HG03354 (cell line): ENCODE results near the gene MAP1LC3B.

Source experiments
- ATAC-seq: cut with Tn5 transposase; IDR thresholded peaks from one replicate; pipeline ENCODE4 v1.9.1; 2021; ENCODE audit warnings: mild to moderate bottlenecking; ENCODE audit not compliant: unreplicated experiment, poor library complexity, severe bottlenecking

MAP1LC3B gene

DNA sequence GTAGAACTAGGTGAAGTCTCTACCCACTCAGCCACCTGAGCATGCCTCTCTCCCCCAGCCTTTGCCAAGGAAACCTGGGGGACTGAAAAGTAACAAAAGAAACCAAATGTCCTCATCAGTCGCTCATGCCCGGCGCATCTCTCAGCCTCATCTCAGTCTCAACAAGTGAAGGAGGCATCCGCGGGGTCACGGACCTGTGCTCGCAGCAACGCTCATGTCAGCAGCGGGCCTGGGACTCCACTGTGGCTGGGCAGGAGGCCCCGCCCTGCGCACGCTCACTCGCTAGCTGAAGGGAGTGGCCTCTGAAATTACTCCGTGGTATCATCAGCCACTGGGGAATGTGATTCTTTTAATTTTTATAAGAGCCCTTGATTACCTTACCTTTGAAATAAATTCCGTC, 31.3 kb downstream of the MAP1LC3B start:
- ATAC-seq = no peak

DNA sequence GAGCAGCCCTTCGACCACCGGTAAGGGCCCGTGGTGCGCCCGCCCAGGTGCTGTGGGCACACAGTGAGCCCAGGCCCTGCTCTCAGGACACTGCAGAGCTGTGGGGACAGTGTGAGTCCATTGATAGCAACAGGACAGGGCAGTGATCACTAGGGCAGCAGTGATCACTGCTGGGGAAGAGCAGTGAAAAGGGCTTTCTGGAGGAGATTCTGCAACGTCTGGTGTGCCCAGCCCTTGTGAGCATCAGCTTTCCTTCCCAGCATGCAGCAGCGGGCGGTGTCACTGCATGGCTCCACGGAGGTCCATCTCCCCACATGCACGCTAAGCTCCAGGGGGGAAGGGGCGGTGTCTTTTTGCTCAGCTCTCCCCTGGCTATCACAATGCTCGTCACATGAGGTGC, 32.1 kb downstream of the MAP1LC3B start:
- ATAC-seq = no peak

DNA sequence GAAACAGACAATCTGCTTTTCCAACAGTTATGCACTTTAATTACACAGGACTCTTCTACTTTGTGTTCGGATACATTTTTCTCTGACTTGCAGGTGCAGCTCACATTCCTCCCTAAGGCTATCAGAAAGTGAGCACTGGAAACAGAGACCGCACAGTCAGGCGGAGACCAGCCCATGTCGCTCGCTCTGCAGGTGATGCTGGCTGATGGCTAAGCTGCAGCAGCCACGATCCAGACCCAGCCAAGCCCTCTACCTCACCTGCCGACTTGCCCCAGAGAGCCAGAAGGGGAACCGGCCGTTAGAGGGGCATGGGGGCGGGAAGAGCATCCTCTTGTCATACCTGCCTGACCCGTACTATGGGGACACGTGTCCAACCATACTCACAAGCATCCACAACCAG, 33.8 kb downstream of the MAP1LC3B start:
- ATAC-seq = no peak

DNA sequence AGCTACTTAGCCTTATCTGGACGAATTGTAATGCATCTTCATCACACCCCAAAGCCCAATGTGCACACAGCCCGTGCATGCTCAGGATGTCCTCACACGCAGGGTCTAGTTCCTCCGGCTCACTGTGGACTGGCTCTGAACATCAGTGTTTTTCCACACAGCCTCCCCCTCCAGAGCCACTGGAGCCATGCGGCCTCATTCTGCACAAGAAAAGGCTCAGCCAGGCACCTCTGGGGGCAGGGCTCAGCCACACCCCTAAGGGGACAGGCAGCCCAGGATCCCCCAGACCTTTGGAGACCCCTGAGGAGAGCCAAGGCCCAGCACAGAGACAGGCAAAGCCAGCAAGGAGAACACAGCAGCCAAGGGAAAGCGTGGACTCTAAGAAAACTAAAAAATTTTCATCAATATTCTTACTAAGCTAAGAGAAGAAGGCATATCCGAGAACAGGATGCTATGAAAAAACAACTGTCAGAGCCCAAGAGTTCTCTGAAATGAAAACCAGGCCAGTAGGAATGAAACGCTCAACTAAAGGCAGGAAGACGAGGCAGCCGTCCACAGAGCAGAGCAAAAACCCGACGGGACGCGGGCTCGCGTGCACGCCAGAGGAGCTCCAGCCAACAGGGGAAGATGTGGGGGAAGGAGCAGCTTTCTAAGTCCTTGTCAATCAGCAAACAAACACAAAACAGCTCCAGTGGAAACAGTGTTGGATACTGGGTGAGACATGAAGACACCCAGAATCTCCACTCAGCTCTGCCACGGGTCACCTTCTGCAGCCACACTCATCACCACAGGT, 34.5 kb downstream of the MAP1LC3B start:
- ATAC-seq = no peak

DNA sequence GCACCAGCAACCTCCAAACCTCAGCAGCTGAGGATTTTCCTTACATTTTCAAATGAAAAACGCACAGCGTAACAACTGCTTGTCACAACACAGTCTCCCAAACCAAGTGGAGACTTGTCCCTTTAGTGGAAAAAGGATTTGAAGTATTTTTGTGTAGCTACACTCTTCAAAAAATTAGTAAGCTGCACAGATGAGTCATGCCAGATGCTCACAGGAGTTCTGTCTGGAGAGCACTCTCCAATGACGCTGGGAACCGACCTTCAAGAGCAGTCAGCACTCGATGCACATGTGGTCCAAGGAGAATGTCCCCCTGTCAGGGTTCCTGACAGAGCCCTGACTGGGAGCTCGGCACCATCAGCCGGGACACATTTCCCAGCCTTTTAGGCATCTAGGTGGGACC, 39.8 kb downstream of the MAP1LC3B start:
- no peak for ATAC-seq

DNA sequence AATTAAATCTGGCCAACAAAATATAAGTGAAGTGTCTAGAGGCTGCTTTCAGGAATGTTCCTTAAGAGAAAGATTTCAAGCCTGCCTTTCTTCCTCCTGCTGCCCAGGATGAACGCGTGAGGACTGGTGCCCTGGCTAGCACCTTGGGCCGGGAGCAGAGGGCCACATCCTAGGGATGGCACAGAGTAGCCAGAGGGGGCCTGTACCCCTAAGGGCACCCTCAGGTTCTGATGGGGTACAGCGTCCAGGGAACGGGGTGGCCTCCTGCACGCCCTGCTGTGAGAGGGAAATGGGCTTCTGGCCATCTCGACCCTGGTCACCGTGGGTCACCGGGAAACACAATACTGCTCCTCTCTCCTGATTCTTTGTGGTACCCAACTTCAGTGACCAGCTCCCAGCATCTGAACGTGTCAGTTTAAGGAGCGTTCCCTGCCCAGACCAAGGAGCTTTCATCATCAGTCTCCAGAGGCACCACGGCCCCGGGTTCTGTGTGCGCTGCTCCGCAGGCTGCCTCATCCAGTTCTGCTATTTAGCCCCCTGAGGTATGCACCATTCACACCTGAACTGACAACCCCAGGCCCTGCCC, 40.3 kb downstream of the MAP1LC3B start:
- ATAC-seq = no peak

DNA sequence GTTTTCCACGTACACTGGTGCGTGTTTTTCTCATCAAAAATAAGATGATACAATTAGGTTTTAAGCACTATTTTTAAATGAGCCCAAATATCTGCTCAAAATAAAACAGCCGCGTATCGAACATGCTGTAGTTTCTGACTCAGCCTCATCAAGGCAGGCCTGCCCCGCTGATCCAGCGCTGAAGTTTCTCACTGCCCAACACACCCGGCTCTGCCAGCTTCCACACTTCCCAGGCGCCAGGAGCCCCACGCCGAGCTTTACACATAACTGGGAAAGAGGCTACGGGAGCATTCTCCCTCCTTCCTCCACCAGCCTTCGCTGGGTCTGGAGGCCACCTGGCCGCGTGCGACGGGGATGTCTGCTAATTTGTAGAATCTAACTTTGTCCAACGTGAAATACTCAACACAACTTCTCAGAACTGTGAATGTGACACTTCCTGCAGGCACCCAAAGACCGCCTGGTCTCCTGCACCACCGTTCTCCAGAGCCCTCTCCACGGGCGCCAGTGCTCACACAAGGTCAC, 42.1 kb downstream of the MAP1LC3B start:
- ATAC-seq = no peak

DNA sequence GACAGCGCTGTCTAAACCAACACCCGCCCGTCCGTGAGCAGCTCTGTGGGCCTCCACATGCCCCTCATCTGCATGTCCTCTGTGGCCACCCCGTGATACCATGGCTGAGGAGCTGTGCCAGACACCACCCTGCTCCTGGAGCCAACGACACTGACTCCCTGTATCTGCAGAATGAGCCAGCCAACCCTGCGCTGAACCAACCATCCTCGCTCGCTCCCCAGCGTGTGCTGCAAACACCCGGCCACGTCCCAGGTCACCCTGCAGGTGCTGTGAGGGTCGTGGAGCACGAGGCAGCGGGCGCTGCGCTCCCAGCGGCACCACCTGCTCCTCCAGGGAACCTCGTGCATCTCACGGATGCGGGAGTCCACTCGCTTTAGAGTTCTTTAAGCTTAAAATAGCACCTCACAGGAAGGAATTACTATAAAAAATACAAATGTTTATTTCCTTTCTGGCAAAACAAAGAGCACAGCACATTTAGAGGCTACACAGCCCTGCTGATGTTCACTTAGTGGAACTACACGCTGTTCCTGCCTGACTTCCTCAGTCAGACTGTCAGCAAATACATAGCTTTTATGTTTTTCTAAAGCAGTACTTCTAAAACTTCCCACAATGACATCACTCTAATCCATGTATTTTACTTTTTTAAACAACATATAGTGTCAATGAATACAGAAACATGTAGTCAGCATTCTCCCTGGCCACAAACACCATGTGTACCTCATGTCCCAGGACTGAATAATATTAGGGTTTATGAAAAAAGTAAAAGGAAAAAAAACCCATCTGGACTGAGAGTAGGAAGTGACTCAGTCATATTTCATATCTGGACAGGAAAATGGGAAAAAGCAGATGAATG, 43.5 kb downstream of the MAP1LC3B start:
- no peak for ATAC-seq

DNA sequence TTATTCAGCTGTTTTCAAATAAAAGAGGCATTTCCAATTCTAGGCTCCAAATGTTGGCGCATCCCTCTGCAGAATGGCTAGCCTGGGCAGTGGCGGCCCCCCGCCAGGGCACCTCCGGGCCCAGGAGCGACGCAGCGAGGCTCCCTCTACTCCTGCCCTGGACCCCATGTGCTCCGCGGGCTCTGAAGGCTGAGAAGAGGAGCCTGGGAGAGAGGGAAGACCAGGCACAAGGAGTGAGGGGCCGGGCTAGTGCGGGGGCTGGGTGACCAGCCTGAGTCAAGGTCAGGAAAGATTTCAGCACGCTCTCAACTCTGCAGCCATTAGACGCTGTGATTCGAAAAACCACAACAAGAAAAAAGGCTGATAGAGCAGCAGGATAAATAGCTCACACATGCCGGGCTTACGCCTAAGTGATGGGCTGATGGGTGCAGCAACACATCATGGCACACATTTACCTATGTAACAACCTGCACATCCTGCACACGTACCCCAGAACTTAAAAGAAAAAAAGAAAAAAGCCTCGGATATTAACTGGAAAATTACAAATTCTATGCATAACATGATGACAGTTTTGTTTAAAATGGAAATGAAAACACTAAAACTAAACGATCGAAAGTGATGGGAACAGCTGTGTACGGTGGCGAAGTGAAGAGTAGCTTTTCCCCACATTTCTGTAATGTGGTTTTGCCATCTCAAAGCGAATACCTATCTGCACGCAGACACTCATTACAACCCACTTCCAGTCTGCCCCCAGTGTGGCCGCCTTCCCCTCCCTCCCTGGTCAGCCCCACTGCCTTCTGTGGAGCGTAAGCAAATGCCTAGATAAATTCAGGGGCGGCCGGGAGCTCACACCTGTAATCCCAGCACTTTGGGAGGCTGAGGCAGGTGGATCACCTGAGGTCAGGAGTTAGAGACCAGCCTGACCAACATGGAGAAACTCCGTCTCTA, 44.4 kb downstream of the MAP1LC3B start:
- no peak for ATAC-seq

DNA sequence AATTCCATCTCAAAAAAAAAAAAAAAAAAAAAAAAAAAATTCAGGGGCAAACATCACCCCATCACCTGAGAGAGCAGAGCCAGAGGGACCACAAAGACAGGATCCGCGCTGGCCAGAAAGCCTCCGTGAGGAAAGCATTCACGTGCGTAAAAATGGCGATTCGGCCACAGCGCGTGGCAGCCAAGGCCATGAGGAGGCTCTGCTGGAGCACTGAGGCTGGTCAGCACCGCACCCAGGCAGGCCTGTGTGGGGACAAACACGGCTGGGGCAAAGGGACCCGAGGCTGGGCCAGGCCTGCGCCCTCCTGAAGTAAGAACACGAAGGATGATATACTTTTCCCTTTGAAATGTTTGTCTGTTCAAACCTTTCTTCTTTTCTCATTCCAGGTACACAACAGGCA, 45.2 kb downstream of the MAP1LC3B start:
- no peak for ATAC-seq

DNA sequence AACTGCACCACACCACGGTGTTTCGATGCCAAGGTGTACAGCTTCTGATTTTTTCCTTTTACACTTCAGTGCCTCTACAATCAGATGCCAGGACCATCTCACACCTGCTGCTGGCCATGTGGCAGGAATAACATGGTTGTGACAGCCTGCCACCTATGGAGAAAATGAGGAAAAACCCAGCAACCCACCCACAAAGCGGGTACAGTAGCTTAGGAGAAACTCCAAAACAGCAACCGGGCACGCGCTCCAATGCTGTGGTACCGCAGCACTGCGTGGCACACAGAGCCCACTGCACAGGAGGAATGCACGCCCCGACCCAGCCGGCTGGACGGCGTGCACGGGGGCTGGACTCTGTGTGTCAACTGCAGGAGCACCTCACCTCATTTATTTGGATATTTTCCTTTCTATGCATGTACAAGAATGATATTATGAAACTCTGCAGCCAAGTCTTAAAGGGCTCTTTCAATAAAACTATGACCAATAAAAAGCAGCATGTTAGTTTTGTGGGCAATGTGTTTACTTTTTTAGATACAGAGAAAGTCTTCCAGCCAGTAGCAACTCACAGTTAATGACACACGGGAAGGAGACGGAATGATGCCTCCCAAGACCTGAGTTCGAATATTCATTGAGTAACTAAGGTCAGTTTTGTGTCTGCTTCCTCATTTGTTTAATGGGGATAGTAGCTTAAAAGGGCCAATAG, 45.9 kb downstream of the MAP1LC3B start:
- no peak for ATAC-seq

DNA sequence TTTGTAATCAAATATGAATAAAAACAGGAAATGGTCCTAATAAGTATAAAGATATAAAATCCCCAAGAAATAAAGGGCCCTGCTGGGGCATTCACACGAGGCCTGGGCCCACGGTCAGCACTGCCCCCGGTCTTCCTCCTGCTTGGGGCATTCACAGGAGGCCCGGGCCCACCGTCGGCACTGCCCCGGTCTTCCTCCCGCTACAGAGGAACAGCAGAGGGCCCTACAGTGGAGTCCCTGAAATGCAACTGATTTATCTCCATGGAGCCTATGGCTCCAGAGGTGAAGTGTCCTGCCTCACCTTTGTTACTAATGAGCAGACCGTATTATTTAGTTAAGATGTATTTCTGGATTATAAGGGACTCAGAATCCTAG, 46.5 kb downstream of the MAP1LC3B start:
- no peak for ATAC-seq

DNA sequence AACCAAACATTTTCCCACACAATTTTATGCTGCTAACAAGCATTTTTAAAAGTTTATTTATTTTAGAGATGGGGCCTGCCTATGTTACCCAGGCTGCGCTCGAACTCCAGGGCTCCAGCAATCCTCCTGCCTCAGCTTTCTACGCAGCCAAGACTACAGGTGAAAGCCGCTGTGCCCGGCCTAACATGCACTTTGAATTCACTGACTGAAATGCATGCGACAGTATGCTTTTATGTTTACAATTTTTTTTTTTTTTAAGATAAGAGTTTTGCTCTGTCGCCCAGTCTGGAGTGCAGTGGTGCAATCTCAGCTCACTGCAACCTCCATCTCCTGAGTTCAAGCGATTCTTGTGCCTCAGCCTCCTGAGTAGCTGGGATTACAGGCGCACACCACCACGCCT, 47.8 kb downstream of the MAP1LC3B start:
- no peak for ATAC-seq

DNA sequence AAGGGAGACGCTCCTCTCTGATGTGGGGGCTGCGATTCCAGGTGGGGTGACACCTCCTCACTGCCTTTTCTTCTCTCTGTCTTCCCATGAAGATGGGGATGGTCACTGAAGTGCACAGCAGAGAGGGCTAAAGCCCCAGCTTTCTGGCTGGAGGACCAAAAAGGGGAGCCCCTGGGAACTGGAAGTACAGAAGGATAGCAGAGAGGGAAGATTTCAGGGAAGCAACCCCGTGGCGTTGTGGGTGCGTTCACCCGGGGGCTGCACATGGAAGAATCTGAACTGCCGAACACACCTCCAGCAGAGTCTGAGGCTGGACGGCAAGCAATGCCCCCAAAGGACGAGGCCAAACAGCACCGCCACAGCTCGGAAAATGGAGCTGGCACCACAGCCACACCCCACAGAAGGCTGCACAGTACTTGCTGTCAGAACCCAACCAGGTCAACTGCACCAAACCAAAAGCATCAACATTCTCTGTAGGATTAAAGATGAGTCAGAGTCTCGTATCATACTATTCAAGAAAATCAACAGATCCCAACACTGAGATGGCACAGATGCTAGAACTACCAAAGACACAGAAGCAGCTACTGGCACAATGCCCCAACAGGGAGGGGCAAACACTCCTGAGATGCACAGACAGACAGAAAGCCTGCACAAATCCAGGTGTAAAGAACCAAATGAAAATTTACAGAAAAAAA, 49.9 kb downstream of the MAP1LC3B start:
- no peak for ATAC-seq

DNA sequence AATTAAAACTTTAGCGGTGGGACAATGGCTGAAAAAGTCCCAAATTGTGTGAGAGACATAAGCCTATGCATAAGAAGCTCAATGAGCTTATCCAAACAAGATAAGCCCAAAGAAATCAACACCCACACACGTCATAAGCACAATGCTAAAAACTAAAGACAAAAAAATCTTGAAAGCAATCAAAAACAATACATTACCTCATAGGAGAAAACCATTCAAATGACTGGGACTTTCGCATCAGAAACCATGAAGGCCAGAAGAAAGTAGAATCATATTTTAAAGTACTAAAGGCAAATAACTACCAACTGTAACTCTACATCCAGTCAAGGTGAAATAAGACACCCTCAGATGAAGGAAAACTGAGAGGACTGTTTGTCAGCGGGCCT, 50.4 kb downstream of the MAP1LC3B start:
- ATAC-seq = no peak

DNA sequence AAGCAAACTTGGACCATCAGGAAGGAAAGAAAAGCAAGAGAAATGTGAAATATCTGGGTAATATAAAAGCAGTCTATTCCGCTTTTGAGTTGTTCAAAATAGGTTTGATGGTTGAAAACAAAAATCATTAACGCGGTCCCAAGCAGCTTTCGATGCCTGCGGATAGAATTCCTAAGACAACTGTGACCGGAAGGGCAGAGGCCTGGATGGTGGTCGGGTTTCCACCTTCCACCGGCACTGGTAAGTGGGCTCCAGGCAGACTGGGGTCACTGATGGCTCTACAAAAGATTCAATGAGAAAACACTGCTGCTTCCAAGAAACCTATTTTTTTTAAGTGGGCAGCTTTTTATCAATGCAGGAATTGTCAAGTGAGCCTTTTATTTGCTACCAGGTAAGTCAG, 50.9 kb downstream of the MAP1LC3B start:
- ATAC-seq = no peak

DNA sequence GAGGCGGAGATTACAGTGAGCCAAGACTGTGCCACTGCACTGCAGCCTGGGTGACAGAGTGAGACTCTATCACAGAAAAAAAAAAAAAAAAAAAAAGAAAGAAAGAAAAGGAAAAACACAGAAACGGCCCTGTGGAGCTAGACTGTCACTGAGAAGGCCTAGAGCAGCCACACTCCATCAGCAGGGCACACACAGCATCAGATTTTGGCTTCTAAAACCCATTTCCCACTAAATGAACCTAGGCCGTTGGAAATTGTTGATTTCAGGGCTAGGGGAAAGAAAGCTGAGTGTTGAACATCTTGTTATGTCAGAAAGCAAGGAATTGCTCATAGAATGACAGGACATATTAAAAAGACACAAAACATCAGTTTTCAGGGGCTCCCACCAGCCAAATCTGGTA, 51.8 kb downstream of the MAP1LC3B start:
- ATAC-seq = no peak

DNA sequence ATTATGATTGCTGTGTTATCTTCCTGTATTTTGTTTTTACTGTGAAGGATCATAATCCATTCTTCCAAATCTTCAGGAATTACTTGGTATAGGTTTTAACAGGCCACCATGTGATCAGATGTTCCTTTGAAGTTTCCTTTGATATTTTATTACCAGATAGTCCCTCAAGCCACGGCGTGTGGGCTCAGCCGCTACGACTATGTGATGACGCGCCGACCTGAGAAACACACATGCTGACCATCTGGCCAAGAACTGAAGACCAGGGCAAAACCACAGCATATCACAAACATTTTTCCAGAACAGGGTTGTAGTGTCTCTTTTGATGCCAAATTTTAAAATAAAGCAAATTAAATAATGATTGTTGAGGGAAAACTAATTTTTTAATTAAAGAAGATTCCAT, 53.4 kb downstream of the MAP1LC3B start:
- ATAC-seq = no peak
